GM18498 (cell line): ENCODE measurements around the gene CRTAC1.

ENCODE experiments used
- ATAC-seq: cut with Tn5 transposase; IDR thresholded peaks from one replicate; pipeline ENCODE4 v1.9.1; 2021; ENCODE audit warnings: mild to moderate bottlenecking, moderate library complexity; ENCODE audit not compliant: unreplicated experiment

Gene CRTAC1

DNA sequence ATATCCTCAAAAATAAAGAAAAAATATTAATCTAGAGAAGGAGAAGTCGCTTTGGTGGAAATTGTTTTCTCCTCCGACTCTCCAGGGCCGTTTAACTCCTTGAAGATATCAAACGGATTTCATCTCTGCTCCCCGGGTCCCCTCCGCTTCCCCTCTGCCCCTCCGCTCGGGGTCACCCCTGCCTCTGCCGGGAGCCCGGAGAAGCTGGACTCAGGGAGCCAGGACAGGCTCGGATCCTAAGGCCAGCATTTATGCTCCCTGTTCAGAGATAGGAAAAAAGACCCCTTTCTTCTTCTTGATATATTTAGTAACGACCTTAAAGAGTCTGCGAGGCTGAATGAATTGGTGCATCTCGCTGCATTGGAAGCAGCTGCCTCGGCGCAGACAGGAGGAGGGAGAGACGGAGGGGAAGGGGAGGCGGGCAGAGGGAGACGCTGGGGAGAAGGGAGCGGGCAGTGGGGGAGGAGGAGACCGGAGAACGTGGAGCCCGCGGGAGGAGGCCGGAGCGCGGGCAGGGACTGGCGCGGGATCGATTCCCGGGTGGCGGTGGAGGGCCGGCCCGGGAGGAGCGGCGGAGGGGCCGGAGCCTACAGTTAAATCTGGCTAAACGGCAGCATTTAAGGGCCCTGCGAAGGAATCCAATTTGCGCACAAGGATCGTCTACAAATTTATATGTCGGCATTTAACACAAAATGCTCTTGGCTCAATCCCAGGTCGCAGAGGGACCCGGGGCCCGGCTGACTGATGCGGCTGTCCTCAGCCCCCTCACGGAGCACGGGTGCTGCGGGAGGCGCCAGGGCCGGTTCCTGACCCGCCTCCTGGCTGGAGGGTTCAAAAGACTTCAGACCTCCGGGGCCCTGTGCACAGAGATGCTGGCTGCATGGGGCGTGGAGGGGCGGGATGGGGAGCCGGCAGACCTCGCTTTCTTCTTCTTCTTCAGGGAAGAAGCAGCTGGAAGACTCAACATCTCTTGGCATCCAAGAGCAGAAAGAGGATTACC lies 55.6 kb downstream of the CRTAC1 start:
- no peak for ATAC-seq

DNA sequence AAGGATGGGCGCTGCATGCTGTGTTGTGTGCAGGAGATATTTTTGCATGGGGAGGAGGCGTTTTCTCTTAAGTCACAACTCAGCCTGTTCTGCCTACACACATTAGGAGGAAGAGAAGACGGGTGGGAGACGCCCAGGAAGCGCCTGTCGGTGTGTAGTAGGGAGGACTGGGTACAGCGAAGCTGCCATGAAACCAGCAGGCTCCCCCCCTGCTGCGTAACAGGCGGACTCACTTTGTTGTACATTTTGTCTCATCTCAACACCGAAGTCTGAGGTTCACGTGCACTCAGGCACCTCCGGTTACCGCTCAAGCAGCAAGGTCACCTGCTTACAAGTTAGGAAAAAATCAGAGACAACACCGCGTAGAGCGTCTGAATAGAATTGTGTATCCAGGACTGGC lies 56.3 kb downstream of the CRTAC1 start:
- no peak for ATAC-seq

DNA sequence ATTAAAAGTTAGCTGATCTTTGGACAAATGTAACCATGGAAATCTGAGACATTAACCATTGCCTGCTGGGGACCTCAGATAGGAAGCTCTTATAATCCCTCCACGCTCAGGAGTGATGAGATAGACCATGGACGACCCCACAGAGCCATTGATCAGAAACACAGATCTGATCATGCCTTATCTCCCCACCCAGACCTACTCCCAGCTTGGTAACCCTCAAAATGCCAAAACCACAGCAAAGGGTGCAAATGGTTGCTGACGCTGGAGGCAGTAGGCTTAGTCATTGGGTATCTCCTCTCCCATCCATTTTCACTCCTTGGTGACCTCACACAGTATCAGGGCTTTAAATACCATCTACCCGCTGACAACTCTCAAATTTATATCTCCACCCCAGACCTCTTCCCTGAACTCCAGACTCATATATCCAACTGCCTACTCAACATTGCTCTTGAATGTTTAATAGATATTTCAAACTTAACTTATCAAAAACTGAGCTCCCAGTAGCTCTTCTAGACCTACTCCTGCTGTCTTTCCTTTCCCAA lies 60.8 kb downstream of the CRTAC1 start:
- no peak for ATAC-seq

DNA sequence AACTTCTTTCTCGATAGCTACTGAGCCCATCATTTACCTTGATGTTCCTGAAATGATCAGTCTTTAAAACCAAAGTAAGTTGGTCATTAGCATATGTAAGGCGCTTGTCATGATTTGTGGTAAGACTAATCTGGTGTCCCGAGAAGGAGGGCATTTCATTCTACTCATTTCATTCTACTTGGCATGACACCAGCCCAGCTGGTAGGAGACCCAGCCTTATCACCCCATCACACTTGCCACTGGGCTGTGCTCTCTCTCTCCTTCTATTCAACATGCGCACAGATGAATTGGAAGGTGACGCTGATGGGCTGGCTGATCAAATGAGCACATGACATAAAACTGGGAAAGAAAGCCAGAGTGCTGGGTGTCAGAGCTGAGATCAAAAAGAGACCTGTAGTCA lies 65.7 kb downstream of the CRTAC1 start:
- no peak for ATAC-seq

DNA sequence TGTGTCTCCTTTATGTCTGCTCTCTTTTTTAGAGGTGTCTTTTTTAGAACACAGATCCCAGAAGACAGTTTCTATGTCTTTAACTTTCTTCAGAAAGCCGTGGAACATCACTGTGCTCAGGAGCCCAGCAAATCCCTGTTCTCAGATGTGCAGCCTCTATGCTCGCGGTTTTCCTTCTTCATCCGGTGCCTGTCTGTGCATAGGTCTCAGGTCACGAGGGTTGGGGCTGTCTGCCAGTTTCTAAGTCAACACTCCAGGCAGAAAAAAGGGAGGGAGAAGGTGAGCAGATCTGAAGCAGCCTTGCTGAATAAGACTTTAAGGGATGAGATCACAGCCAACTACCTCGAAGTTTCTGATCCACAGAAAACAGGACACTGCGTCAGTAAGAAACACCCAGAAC lies 68.5 kb downstream of the CRTAC1 start:
- no peak for ATAC-seq

DNA sequence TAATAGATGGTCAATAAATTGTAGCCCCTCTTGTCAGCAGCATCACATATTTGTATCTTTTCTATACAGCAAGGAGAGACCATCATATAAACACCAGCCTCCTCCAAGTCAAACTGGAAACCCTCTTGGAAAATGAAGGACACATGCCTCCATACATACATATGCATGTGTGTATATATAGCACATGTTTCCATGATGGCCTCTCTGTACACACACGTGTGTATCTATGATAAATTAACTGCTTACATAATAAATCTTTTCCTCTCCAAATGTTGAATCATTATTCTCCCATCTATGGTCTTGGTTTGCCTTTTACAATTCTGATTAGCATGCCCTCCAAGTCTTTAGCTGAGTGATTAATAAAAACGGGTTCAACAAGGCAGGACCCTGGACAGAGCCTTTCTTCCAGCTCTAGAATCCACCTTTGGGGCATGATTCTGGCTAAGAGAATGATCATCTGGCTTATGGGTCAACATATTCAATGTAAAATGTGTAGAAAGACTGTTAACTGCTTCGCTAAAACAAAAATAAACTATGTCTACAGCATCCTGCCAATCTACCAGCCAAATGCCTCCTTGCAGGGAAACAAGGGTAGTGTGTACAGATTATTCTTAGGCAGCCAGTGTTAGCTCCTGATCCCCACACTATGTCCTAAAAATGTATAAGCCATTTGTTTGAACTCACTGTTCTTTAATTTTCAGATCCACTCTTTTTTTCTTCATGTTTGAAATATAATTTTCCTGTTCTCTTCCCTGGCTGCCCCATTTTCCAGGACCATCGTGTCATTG lies 70.0 kb downstream of the CRTAC1 start:
- ATAC-seq, result no peak

DNA sequence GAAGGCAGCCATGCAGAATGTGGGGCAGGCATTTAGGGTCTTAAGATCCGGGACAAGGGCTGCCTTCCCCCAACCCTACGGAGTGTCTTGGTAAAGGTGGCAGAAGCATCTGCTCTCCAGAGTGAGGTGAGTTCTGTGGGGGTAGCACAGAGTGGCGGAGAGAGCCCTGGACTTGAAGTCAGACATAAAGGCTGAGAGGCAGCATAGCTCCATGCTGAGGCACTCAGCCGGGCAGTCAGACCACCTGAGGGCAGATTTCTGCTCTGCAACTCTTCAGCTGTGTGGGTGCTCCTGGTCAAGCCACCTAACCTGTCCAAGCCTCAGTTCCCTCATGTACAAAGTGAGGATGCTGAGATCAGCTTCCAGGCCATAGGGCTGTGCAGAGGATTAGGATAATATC lies 81.0 kb downstream of the CRTAC1 start:
- ATAC-seq, result no peak

DNA sequence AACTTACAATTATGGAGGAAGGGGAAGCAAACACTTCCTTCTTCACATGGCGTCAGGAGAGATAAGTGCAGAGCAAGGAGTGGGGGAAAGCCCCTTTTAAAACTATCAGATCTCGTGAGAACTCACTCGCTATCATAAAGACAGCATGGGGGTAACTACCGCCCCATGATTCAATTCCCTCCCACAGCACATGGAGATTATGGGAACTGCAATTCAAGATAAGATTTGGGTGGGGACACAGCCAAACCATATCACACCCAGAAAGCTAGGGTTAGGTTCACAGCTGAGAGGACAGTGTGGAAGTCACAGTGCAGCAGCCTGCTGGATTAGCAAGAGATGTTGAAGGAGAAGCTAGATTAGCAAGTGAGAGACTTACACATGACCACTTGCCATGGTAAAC lies 81.6 kb downstream of the CRTAC1 start:
- ATAC-seq, result no peak

DNA sequence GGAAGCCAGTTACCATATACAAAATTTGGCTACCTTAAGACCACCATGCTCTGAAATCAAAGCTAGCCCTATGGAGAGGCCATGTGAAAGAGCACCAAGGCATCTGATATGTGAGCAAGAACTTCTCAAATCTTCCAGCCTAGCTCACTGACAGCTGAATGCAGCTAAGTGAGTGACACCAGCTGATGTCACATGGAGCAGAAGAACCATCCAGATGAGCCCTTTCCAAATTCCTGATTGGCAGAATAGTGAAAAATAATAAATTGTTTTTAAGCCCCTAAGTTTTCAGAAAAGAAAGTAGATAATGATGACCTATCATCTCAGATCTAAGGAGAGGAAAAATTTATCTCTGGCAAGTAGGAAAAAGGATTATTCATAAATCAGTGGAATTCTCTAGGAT lies 85.6 kb downstream of the CRTAC1 start:
- ATAC-seq, result no peak

DNA sequence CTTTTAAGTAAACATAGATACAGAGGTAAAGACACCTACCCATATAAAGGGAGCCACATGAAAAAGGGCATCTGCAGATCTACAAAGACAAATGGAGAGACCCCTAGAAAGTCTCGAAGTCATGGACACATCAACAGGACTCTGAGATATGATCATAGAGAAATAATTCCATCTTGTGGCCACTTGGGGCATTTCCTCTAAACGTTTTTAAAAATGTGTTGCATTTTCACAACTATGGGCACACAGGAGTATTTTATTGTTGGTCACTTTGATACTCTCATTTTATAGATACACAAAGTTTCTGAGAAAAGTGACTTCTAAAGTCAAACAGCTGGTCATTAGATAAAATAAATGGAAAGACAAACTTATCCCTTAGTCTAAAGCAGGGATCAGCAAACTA lies 87.1 kb downstream of the CRTAC1 start:
- no peak for ATAC-seq

DNA sequence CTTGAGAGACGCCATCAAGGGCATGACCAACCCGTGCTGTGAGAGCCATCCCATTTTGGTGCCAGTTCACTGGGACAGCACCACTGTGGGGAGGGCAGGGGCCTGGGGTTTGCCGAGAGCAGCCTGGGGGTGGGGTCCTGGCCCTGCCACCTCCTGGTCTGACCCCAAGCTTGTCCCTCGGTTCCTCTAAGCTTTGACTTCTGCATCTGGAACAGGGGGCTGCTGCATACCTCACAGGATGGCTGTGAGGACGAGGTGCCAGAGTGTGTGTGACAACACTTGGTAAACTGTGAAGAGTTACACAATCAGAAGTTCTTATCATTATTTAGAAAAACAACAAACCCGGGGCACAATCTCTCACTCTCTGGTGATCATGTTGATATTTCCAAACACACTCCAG lies 89.9 kb downstream of the CRTAC1 start:
- no peak for ATAC-seq

DNA sequence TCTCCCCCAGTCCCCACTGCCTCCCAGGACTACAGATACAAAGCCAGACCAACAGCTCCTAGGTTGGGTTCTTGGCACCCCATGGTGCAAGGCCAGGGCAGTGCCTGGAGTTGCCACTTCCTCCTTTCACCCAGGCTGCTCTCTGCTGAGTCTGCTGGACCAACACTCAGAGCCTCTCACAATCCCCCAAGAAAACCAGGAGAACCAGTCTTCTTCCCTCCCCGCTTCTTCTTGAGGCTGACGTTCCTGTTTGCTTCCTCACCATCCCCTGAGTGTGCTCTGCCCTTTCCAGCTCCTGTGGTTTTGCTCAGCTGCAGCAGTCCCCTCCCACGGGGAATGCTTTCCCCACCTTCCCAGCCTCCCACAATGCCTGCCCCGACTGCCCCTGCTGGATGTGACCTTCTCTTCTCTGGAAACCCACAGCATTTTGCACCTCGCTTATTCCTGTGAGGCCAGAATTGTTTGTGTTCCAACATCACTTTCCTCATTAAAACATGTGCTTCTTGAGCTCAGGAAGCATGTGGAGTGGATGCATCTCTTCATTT lies 90.9 kb downstream of the CRTAC1 start:
- no peak for ATAC-seq

DNA sequence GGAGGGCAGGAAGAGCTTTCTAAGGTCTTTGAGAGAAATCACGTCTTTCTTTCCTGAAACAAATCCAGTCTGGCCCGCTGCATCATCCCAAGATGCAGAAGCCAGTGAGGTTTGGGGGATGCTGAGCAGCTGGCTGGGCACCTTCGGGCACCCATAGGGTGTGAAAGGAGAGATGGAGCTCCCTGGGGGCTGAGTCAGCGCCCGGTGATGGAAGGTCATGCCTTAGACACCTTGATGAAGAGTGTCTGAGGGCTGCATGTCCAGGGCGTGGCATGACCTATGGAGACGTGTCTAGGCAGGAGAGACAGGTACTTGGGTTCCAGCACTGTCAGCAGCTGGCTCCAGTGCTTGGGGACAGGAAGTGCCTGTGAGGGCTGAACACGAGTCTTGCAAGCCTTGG lies 92.5 kb downstream of the CRTAC1 start:
- ATAC-seq, result no peak

DNA sequence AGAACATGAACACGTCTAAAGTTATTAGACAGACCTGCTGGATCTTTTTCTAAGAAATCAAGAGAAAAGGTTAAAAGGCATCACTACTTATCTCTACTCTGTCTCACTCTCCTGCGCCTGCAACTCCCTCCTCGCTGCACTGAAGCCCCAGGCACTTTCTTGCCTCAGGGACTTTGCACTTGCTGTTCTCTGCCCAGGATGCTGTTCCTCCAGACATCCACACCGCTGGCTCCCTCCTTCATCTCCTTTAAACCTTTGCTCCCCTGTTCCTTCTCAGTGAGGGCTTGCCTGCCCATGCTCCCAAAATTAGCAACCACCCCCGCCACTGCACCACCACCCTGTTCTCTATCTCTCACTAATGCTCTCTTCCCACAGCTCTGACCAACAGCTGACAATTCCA lies 93.4 kb downstream of the CRTAC1 start:
- no peak for ATAC-seq

DNA sequence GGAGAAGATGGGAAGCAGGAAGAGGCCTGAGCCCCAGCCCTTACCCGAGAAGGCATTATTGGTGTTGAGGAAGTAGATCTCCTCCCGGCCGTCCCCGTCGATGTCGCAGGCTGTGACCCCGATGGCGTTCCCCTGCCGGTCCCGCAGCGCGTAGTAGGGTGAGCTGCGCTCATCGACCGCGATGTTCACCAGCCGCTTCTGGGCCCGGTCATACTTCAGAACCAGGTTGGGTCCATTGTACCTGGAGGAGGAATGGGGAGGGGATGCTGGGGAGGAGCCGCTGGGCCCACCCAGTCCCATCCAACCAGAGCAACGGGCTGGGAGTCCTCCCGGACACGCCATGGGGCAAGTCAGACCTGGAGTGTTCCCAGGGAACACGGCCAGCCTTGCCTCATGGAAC lies 94.3 kb downstream of the CRTAC1 start:
- no peak for ATAC-seq

DNA sequence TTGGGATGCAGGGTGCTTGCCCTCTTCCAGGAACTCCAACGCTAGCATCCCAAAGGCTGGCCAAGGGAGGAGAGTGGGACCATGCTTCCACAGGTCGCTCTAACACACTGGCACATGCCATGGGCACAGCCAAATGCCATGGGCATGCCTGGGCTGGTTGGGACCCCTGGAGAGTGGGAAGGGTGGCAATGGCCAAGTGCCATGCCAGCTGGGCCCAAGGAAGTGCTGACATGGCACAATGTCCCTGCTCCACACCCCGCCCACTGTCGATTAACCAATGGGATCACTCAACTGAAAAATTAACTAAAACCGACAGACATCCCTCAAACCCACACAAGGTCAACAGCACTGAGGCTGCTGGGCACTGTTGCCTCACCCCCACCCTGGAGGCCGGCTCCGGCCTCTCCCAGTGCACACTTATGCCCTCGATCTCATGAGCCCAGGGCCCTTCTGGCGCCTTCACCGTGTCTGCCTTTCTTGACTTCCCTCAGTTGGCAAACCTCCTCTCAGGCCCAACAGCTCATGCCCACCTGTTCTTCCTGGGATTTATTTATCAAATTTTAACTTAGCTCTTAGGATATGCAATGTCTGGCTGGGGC lies 97.4 kb downstream of the CRTAC1 start:
- no peak for ATAC-seq

DNA sequence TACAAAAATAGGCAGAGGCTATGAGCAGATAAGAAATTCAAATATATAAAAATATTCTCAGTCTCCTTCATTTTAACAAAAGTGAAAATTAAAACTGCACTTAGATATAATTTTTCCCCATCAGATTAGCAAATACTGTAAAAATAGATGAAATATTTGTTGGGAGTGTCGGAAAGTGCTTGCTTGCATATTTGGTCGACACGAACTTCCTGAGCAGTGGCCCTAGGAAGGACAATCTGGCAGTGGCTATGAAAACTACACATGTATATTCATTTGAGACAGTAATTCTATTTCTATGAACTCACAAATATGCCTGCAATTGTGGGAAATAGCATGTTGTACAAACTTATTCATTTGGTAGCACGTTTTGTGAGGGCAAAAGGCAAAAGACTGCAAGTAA lies 99.4 kb downstream of the CRTAC1 start:
- ATAC-seq, result no peak

DNA sequence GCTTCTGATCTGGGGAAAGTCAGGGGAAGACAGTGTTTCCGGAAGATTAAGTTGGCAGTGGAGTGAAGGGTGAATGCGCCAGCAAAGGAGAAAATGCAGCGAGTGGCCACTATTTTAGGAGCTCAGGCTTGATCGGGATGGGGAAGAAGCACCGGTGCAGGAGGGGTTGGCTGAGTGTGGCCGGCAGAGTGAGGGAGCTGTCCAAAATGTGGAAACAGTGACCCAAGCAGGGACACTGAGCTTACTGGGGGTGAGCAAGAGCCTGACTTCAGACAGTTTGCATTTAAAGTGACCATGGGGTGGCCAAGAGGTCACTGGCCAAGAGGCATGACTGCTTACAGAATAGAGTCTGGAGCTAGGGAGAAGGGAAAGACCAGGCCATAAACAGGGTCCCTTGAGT lies 101.5 kb downstream of the CRTAC1 start:
- ATAC-seq, result no peak

DNA sequence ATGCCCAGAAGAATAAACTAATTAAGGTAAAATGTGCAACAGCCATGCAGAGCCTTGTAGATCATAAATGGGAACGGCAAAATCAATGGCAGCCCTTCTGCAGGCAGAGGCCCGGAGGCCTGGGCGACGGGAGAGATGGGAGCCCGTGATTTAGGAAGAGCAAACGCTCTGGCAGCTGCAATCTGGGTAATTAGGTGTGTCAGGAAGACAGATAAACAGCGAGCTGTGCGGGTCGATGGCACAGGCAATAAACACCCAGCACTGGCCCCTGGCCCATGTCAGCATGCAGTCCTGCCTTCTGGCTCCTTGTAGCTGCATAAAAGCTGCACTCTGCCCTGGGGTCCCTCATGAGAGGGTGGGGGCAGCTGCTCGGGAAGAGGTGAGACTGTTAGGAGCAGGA lies 102.8 kb downstream of the CRTAC1 start:
- no peak for ATAC-seq

DNA sequence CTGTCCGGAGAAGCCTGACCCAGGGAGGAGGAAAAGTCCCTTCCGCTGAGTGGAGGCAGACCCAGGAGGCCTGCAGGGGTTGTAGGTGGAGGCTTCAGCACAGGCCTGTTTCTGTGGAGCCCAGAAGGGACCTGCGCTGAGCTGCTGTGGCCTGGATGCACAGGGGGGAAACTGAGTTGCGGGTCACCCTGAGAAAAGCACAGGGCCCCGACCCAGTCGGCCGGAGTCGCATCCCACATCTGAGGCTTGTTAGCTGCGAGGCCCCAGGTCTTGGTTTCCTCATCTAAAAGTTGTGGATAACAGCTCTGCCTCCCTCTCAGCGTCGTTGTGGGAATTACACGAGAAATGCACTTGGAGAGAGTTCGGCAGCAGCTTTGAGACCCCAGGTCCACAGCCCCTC lies 104.4 kb downstream of the CRTAC1 start:
- ATAC-seq, result no peak

DNA sequence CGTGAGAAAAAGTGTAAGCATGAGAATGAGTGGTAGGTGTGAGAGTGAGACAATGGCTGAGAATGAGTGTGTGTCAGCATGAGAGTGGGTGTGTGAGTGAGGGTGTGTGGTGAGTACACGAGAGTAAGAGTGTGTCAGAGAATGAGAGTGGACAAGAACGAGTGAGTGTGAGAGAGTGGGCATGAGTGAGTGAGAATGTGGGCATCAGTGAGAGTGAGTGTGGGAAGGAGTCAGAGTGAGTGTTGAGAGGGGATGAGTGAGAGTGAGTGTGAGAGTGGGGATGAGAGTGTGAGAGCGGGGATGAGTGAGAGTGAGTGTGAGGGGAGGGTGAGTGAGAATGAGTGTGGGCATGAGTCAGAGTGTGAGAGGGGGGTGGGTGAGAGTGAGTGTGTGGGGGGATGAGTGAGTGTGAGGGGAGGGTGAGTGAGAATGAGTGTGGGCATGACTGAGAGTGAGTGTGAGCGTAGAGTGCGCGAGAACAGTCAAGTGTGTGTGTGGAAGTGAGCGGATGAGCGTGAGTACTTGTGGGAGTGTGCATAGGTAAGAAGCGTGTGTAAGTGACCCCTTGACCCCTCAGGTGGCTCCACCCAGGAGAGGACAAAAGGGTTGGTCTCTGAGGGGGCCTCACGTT lies 105.0 kb downstream of the CRTAC1 start:
- ATAC-seq, result no peak
